22Rv1 (cell line): ENCODE results near the gene PCYT2.

Experiments used
- H3K27ac ChIP-seq: fragments of 450-650 bp; 2 replicates; pipeline ENCODE4 v1.5.1; 2017
- ZFX ChIP-seq: fragments of 450-650 bp; IDR thresholded peaks from 2 replicates; pipeline ENCODE4 v1.6.1; 2017; ENCODE audit warnings: antibody characterized with exemption, borderline replicate concordance
- TF ChIP-seq, protein P1 (sequence below): fragments of 450-650 bp; IDR thresholded peaks from 2 replicates; pipeline ENCODE4 v1.5.1; 2017; ENCODE audit warnings: mild to moderate bottlenecking

Gene PCYT2

DNA sequence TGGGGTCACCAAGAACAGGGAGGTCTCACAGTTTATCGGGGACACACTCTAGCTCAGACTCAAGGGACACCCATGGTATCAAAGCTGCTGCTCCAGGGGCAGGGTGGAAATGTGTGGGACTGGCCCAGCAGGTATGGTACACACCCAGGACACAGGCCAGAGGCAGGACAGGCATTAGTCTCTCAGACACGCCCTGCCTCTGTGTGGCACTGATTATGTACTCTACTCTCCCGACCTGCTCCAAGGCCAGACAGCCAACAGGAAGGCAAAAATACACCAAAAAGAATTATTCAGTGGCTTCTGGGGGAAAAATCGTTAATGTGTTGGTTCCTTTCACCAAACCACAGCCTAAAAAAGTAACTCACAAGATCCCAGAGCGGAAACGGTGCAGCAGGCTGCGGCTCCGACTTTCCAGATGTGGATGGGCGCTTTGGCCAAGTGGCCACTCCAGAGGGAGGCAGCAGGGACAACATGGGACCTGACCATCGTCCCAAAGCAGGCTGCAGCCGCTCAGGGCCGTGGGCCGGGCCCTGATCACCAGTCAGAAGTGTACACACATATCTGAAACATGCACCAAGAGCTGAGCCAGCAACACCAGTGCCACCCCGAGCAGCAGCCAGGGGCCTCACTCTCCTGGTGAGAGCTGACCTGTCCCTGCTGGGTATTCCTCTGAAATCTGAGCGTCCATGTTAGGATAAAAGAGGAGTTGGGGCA, 7.8 kb upstream of the PCYT2 start:
- no peak for TF ChIP-seq ZFX
- TF ChIP-seq, protein P1, sequence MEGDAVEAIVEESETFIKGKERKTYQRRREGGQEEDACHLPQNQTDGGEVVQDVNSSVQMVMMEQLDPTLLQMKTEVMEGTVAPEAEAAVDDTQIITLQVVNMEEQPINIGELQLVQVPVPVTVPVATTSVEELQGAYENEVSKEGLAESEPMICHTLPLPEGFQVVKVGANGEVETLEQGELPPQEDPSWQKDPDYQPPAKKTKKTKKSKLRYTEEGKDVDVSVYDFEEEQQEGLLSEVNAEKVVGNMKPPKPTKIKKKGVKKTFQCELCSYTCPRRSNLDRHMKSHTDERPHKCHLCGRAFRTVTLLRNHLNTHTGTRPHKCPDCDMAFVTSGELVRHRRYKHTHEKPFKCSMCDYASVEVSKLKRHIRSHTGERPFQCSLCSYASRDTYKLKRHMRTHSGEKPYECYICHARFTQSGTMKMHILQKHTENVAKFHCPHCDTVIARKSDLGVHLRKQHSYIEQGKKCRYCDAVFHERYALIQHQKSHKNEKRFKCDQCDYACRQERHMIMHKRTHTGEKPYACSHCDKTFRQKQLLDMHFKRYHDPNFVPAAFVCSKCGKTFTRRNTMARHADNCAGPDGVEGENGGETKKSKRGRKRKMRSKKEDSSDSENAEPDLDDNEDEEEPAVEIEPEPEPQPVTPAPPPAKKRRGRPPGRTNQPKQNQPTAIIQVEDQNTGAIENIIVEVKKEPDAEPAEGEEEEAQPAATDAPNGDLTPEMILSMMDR: no peak
- H3K27ac ChIP-seq: peak overlapping the region; percentile 74

DNA sequence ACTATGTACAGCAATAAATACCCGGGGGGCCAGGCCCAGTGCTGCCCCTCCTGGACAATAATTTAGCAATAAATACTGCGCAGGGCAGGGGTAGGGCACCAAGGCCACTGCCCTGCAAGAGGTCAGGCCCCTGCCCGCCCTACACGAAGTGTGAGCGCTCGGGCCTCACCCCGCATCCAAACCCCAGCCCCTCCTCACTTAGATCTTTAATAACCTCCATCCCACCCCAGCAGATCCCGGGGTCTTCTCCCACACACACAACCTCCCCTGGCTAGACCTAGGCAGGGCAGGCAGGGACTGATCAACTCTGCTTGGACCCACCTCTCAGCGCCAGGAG, 7.1 kb upstream of the PCYT2 start:
- peak overlapping the region; percentile 74 for H3K27ac ChIP-seq

DNA sequence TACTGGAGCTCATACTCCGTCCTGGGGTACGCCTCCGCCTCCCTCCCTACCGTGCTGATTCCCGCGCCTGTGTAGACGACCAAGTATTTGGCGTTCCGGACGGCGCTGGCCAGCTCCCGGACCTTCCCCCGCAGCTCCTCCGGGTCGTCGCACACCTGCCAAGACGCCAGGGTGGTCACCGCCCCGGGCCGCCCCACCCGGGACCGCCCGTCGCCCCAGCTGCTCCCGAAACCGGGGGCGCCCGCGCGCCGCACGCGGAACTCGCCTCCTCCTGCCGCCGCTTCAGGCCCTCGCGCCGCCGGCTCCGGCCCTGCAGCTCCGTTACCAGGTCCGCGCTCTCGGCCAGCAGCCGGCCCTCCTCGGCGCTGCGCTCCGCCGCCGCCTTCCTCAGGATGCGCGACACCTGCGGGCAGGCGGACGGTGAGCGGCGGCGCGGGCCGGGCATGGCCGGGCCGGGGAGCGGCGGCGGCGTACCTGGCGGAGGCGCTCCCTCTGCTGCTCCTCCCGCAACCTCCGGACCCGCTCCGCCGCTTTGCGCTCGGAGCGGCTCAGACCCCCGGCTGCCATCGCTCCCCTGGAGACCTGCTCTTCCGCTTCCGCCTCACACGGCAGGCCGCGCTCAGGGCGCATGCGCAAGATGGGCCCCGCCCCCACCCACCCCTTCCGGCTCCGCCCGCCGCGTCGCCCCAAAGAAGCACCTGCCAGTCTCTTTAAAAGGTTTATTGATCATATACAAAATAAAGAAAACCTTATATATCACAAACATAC, 6.5 kb upstream of the PCYT2 start, which contains the start of gene SIRT7:
SIRT7 (minus strand) TSS at position 612 of the 768 bp plus-strand sequence; CDS start at position 567, 45 bp downstream.
- H3K27ac ChIP-seq: peak within 1 kb of the TSS; percentile 74
- TF ChIP-seq, protein P1: peak; percentile 15
- TF ChIP-seq ZFX: no peak

DNA sequence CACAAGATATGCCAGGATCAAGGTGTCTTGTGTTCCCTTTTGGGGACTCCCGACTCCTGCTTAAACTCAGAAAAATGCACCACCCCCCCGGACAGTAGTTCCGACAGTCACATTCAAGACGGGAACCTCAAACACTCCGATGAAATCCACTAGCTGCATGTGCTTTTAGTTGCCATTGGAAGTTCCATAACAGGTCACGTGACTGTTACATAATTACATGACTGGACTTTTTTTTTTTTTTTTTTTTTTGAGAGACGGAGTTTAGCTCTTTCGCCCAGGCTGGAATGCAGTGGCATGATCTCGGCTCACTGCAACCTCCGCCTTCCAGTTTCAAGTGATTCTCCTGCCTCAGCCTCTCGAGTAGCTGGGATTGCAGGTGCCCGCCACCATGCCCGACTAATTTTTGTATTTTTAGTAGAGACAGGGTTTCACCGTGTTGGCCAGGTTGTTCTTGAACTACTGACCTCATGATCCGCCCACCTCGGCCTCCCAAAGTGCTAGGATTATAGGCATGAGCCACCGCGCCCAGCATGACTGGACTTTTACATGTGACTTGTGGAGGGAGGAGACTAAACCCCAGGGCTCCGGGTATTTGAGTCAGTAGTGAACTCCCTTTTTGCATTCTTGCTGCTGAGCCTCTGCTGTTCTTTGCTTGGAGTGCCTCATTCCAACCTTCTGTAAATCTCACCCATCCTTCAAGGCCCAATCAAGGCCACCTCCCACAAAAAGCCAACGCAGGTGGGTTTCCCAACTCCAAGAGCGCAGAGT, 5.2 kb upstream of the PCYT2 start:
- H3K27ac ChIP-seq: peak overlapping the region; percentile 74
- no peak for TF ChIP-seq ZFX
- TF ChIP-seq, protein P1: no peak

DNA sequence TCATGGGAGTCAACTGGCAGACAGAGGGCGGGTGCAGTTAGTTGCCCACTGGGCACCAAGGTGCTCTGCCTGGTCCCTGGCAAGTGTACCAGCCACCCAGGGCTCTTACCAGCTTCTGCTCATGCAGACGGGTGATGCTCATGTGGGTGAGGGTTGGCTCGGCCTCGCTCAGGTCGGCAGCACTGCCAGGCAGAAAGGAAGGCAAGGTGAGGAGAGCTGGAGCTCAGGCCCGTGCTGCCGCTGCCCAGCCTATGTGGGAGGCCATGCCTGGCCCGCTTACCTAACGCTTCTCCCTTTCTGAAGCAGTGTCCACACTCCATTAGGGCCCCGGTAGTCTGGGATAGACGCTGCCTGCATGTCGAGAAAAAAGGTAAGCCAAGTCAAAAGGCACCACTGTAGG, 4.1 kb upstream of the PCYT2 start:
- H3K27ac ChIP-seq: peak overlapping the region; percentile 74; the same call in 1 of the 2 replicates
- TF ChIP-seq, protein P1: no peak
- no peak for TF ChIP-seq ZFX

DNA sequence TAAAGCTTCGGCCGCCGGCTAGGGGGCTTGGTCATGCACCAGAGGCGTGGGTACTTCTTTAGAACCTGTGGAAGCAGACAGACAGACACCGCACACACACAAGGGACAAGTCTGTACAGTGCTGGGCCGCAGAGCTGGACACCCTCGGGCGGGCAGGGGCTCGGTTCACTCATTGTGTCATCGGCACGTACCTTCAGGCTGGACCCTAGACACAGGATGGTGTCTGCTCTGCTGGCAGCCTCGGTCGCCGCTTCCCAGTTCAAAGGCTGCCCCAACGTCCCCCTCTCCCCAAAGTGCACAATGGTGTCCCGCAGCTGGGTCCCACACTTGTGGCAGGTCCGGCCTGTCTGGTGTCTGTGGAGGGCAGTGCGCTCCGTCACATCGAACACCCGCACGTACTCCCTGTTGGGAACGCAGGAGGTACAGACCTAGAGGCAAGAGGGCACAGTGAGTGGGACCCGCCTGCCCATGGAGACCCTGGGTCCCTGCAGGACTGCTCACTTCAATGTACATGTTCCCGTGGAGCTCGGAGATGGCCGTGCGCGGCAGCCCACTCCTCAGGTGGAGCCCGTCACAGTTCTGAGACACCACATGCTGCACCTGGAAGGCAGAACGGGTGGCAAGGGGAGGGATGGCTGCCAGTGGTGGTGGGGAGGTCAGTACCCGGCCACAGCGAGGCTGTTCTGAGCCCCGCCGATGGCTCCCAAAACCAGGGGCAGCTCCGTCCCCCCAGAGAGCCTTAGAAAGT, 3.1 kb upstream of the PCYT2 start:
- no peak overlapping the region for H3K27ac ChIP-seq

More for the DNA sequence above, 3.1 kb upstream of the PCYT2 start:
- no peak for TF ChIP-seq ZFX
- TF ChIP-seq, protein P1: no peak
